C4-2B (cell line): ENCODE data around the gene SSTR5.

Experiments used
- ZFX ChIP-seq: fragments of 450-650 bp; IDR thresholded peaks from 2 replicates; pipeline ENCODE4 v1.6.1; 2017
- TF ChIP-seq, protein P1 (sequence below): fragments of 450-650 bp; conservative IDR thresholded peaks from 2 replicates; pipeline ENCODE4 v1.5.1; 2017; ENCODE audit warnings: mild to moderate bottlenecking

DNA sequence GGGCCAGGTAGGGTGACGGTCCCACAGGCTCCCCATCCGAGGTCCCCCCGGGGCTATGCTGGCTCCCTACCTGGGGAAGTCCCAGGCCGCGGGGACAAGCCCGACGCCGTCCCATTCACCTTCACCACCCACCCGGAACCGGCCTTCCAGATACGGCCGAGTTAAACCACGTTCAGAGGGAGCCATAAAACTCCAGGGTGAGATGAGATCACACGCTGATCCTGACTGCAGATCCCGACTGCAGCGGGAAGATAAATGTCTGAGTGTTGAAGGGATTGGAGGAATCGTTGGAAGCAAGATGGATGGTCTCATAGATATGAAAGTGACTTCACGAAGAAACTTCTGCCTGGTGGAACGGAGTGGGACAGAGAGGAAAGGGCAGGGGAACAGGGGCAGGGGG, 37.1 kb downstream of the SSTR5 start:
- TF ChIP-seq, protein P1, sequence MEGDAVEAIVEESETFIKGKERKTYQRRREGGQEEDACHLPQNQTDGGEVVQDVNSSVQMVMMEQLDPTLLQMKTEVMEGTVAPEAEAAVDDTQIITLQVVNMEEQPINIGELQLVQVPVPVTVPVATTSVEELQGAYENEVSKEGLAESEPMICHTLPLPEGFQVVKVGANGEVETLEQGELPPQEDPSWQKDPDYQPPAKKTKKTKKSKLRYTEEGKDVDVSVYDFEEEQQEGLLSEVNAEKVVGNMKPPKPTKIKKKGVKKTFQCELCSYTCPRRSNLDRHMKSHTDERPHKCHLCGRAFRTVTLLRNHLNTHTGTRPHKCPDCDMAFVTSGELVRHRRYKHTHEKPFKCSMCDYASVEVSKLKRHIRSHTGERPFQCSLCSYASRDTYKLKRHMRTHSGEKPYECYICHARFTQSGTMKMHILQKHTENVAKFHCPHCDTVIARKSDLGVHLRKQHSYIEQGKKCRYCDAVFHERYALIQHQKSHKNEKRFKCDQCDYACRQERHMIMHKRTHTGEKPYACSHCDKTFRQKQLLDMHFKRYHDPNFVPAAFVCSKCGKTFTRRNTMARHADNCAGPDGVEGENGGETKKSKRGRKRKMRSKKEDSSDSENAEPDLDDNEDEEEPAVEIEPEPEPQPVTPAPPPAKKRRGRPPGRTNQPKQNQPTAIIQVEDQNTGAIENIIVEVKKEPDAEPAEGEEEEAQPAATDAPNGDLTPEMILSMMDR: no peak
- TF ChIP-seq ZFX: no peak
